ENCODE data around the gene SPTB. TPM values are rescaled to one million over a fixed set of nuclear protein-coding genes. Genes with fewer than 3 reads are reported as not detected.

Gene SPTB
- total RNA-seq, 1 experiment from 2014 or later: 2.3 TPM

DNA sequence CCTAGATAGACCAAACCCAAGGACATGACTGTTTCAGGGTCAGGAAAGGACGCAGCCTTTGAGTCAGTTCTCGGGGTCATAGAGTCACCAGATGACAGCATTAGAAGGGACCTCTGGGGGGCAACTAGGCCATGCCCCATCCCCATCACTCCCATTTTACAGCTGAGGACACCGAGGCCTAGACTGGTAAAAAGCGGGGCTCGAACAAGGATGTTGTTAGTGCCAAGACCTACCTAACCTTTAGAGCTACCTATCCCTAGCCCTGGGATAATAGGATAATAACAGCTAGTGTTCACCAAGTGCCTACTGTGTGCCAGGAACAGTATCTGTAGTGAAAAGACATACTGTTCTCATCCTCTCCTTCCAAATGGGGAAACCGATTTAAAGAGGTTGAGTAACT is 126.8 kb downstream of the SPTB start:
- Histone ChIP-seq H3T11ph (ENCODE audit: low read length) (no peak overlapping the region), H2BK15ac (ENCODE audit: low read depth, low read length) (no peak overlapping the region), H3K27ac (ENCODE audit: insufficient read length, low read depth, low read length) (no peak overlapping the region), H4K20me1 (ENCODE audit: control insufficient read depth, insufficient read depth, insufficient read length) (no peaks in the 10 kb centered on the region), H3K9me3 (ENCODE audit: control insufficient read depth, low read depth, low read length) (no peaks in the 10 kb centered on the region), H3K4me1 (ENCODE audit: insufficient read depth, low read length) (peaks cover 3% of the 10 kb centered on the region; the same call in 1 of the 2 replicates), H2BK20ac (ENCODE audit: low read depth, low read length, poor library complexity, severe bottlenecking) (no peak overlapping the region), H4K8ac (replicated peaks; ENCODE audit: insufficient read length, low read depth, low read length) (no peak overlapping the region), H3K14ac (ENCODE audit: insufficient read depth, low read length) (no peak overlapping the region), H2AK5ac (ENCODE audit: insufficient read length, low read length) (no peak overlapping the region), H2BK12ac (ENCODE audit: insufficient read length, low read depth, low read length) (no peak overlapping the region), H3K23ac (ENCODE audit: insufficient read length, low read depth, low read length) (no peak overlapping the region), H2BK5ac (ENCODE audit: insufficient read length, low read length) (no peak overlapping the region), H4K91ac (ENCODE audit: insufficient read length, low read depth, low read length) (no peak overlapping the region), H3K56ac (ENCODE audit: insufficient read length, low read depth, low read length) (no peak overlapping the region), H3K79me1 (ENCODE audit: insufficient read depth, low read depth, low read length, poor library complexity, severe bottlenecking) (no peaks in the 10 kb centered on the region), H2BK120ac (ENCODE audit: low read depth, low read length, poor library complexity, severe bottlenecking) (no peak overlapping the region), H3K9ac (ENCODE audit: extremely low read depth, insufficient read length, low read length) (no peak overlapping the region), H3K23me2 (ENCODE audit: insufficient read length, low read depth, low read length, poor library complexity, severe bottlenecking) (no peaks in the 10 kb centered on the region), H2AFZ (ENCODE audit: low read length) (no peak overlapping the region), H3K79me2 (ENCODE audit: insufficient read depth, low read length) (no peaks in the 10 kb centered on the region), H3K4me2 (ENCODE audit: insufficient read depth, insufficient read length, low read length) (no peak overlapping the region), H4K5ac (ENCODE audit: insufficient read length, low read depth, low read length) (no peak overlapping the region), H3K4ac (ENCODE audit: low read depth, low read length) (no peak overlapping the region), H3K27me3 (ENCODE audit: insufficient read depth, low read length) (no peaks in the 10 kb centered on the region), H3K18ac (ENCODE audit: insufficient read length, low read depth, low read length) (no peak overlapping the region)
- H3K27ac Mint-ChIP-seq: no peak overlapping the region
- no CpG with 5 or more reads among the region's 6 CpGs for whole genome bisulfite sequencing (ENCODE audit: extremely low coverage, insufficient read length, low lambda C conversion rate)
- H3K36me3 Mint-ChIP-seq (ENCODE audit: insufficient read depth in 1 of 3, low read depth in 3 of 3): peaks cover under 1 to 1% (median 1%) of the 10 kb centered on the region in 3 experiments; a peak in 4 of 7 replicates
- peaks cover 13% of the 10 kb centered on the region; the same call in 1 of the 2 replicates for H3K27me3 Mint-ChIP-seq (ENCODE audit: low read depth)
- H3K4me3 Mint-ChIP-seq: no peak overlapping the region
- peaks cover 7 to 10% of the 10 kb centered on the region in 2 experiments for H3K4me1 Mint-ChIP-seq
- peaks cover 2 to 3% of the 10 kb centered on the region in 2 experiments; a peak in 3 of 5 replicates for H3K9me3 Mint-ChIP-seq
- DNase-seq: no peak
- TF ChIP-seq, protein P1, sequence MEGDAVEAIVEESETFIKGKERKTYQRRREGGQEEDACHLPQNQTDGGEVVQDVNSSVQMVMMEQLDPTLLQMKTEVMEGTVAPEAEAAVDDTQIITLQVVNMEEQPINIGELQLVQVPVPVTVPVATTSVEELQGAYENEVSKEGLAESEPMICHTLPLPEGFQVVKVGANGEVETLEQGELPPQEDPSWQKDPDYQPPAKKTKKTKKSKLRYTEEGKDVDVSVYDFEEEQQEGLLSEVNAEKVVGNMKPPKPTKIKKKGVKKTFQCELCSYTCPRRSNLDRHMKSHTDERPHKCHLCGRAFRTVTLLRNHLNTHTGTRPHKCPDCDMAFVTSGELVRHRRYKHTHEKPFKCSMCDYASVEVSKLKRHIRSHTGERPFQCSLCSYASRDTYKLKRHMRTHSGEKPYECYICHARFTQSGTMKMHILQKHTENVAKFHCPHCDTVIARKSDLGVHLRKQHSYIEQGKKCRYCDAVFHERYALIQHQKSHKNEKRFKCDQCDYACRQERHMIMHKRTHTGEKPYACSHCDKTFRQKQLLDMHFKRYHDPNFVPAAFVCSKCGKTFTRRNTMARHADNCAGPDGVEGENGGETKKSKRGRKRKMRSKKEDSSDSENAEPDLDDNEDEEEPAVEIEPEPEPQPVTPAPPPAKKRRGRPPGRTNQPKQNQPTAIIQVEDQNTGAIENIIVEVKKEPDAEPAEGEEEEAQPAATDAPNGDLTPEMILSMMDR (conservative IDR thresholded peaks at IDR 0.05): no peak
